HEK293 (cell line): Measurements from ENCODE around the gene C1orf174.

Experiments
- CTCF ChIA-PET: fragments of 350-600 bp; formaldehyde crosslinking; extraction: SDS; loops from one replicate; lab custom pipeline; 2021; ENCODE audit warnings: antibody characterized with exemption; lab: Yijun Ruan, JAX
- POLR2A ChIA-PET: fragments of 300-600 bp; formaldehyde crosslinking; extraction: SDS; loops from one replicate; lab custom pipeline; 2020; ENCODE audit warnings: antibody characterized with exemption, inconsistent platforms; lab: Yijun Ruan, JAX
- H3K27ac ChIP-seq: fragments of 200-500 bp; sonication (Bioruptor generic); 2 replicates; pipeline ENCODE4 v1.5.1; 2014; ENCODE audit warnings: low read depth, low read length, control low read depth, inconsistent platforms; ENCODE audit errors: extremely low read depth
- H3K36me3 ChIP-seq, 2 experiments: fragments of 200-500 bp in 1 of 2; sonication (Bioruptor generic) in 1 of 2; 1 replicate in 1 of 2; 2 replicates in 1 of 2; pipeline ENCODE4 v1.5.1; 2014 to 2017; ENCODE audit warnings: inconsistent platforms in 2 of 2, low read length in 2 of 2; ENCODE audit not compliant: control insufficient read depth in 2 of 2, insufficient read depth in 1 of 2
- H3K4me1 ChIP-seq: fragments of 200-500 bp; sonication (Bioruptor generic); 2 replicates; pipeline ENCODE4 v1.5.1; 2014; ENCODE audit warnings: mild to moderate bottlenecking, low read length, inconsistent platforms; ENCODE audit not compliant: control insufficient read depth, insufficient read depth
- H3K4me3 ChIP-seq: 2 replicates; pipeline ENCODE4 v1.5.1; 2011; ENCODE audit warnings: low read depth, mild to moderate bottlenecking, control low read depth, low read length, moderate library complexity
- H3K9me3 ChIP-seq: fragments of 200-500 bp; sonication (Bioruptor generic); 2 replicates; pipeline ENCODE4 v1.5.1; 2014; ENCODE audit warnings: low read depth, low read length, inconsistent platforms; ENCODE audit not compliant: control insufficient read depth, insufficient read depth
- EGR2 ChIP-seq: fragments of 450-650 bp; formaldehyde crosslinking; IDR thresholded peaks from 2 replicates; pipeline ENCODE4 v1.5.1; 2016; ENCODE audit warnings: low read depth, missing biosample characterization, missing genetic modification characterization
- GLI4 ChIP-seq: fragments of 450-650 bp; formaldehyde crosslinking; IDR thresholded peaks from 2 replicates; pipeline ENCODE4 v1.5.1; 2016; ENCODE audit warnings: missing biosample characterization, missing genetic modification characterization
- GLIS1 ChIP-seq: fragments of 450-650 bp; formaldehyde crosslinking; IDR thresholded peaks from 2 replicates; pipeline ENCODE4 v1.5.1; 2016; ENCODE audit warnings: missing biosample characterization, missing genetic modification characterization
- HOXD13 ChIP-seq: sonication (generic); formaldehyde crosslinking; IDR thresholded peaks from 2 replicates; pipeline ENCODE4 v1.8.0; 2022; ENCODE audit warnings: missing genetic modification reagents, borderline replicate concordance
- KLF1 ChIP-seq: fragments of 450-650 bp; formaldehyde crosslinking; IDR thresholded peaks from 2 replicates; pipeline ENCODE4 v1.5.1; 2016; ENCODE audit warnings: missing biosample characterization, missing genetic modification characterization
- KLF9 ChIP-seq: fragments of 450-650 bp; formaldehyde crosslinking; IDR thresholded peaks from 2 replicates; pipeline ENCODE4 v1.5.1; 2016; ENCODE audit warnings: missing biosample characterization, missing genetic modification characterization, low read depth
- OVOL3 ChIP-seq: fragments of 450-650 bp; formaldehyde crosslinking; IDR thresholded peaks from 2 replicates; pipeline ENCODE4 v1.5.1; 2016; ENCODE audit warnings: missing biosample characterization, missing genetic modification characterization
- SCRT2 ChIP-seq: fragments of 450-650 bp; formaldehyde crosslinking; IDR thresholded peaks from 2 replicates; pipeline ENCODE4 v1.5.1; 2016; ENCODE audit warnings: missing biosample characterization, missing genetic modification characterization
- SP2 ChIP-seq: fragments of 450-650 bp; formaldehyde crosslinking; IDR thresholded peaks from 2 replicates; pipeline ENCODE4 v1.5.1; 2016; ENCODE audit warnings: missing biosample characterization, missing genetic modification characterization
- ZBTB20 ChIP-seq: fragments of 450-650 bp; formaldehyde crosslinking; IDR thresholded peaks from 2 replicates; pipeline ENCODE4 v1.5.1; 2016; ENCODE audit warnings: missing biosample characterization, missing genetic modification characterization
- ZBTB48 ChIP-seq: fragments of 450-650 bp; formaldehyde crosslinking; IDR thresholded peaks from 2 replicates; pipeline ENCODE4 v1.5.1; 2016; ENCODE audit warnings: missing biosample characterization, missing genetic modification characterization
- ZFHX2 ChIP-seq: fragments of 450-650 bp; formaldehyde crosslinking; conservative IDR thresholded peaks from 2 replicates; pipeline ENCODE4 v1.5.1; 2016; ENCODE audit warnings: missing biosample characterization, missing genetic modification characterization
- ZNF121 ChIP-seq: fragments of 450-650 bp; formaldehyde crosslinking; IDR thresholded peaks from 2 replicates; pipeline ENCODE4 v1.5.1; 2016; ENCODE audit warnings: missing biosample characterization, missing genetic modification characterization
- ZNF202 ChIP-seq: fragments of 450-650 bp; formaldehyde crosslinking; IDR thresholded peaks from 2 replicates; pipeline ENCODE4 v1.5.1; 2016; ENCODE audit warnings: missing biosample characterization, missing genetic modification characterization, borderline replicate concordance
- ZNF274 ChIP-seq, 2 experiments: fragments of 200-500 bp in 1 of 2; fragments of 450-650 bp in 1 of 2; sonication (Bioruptor generic) in 1 of 2; formaldehyde crosslinking in 1 of 2; IDR thresholded peaks; 2 replicates each; pipeline versions ENCODE4 v1.5.1 to v1.6.1; 2014 to 2016; ENCODE audit warnings: borderline replicate concordance in 1 of 2, inconsistent platforms in 1 of 2, low read length in 1 of 2, missing biosample characterization in 1 of 2, missing genetic modification characterization in 1 of 2
- ZNF302 ChIP-seq: fragments of 450-650 bp; formaldehyde crosslinking; IDR thresholded peaks from 2 replicates; pipeline ENCODE4 v1.5.1; 2016; ENCODE audit warnings: missing biosample characterization, missing genetic modification characterization, low read depth
- ZNF311 ChIP-seq: fragments of 450-650 bp; formaldehyde crosslinking; IDR thresholded peaks from 2 replicates; pipeline ENCODE4 v1.5.1; 2017; ENCODE audit warnings: missing biosample characterization, missing genetic modification characterization, borderline replicate concordance
- ZNF514 ChIP-seq: fragments of 450-650 bp; formaldehyde crosslinking; IDR thresholded peaks from 2 replicates; pipeline ENCODE4 v1.5.1; 2016; ENCODE audit warnings: missing biosample characterization, missing genetic modification characterization
- ZNF521 ChIP-seq: fragments of 450-650 bp; formaldehyde crosslinking; IDR thresholded peaks from 2 replicates; pipeline ENCODE4 v1.5.1; 2017; ENCODE audit warnings: missing biosample characterization, mild to moderate bottlenecking, missing genetic modification characterization
- ZNF544 ChIP-seq: fragments of 450-650 bp; formaldehyde crosslinking; IDR thresholded peaks from 2 replicates; pipeline ENCODE4 v1.5.0; 2017; ENCODE audit warnings: missing biosample characterization, missing genetic modification characterization
- ZNF585B ChIP-seq: fragments of 450-650 bp; formaldehyde crosslinking; IDR thresholded peaks from 2 replicates; pipeline ENCODE4 v1.5.1; 2016; ENCODE audit warnings: missing biosample characterization, missing genetic modification characterization
- ZNF704 ChIP-seq: fragments of 450-650 bp; formaldehyde crosslinking; IDR thresholded peaks from 2 replicates; pipeline ENCODE4 v1.5.1; 2016; ENCODE audit warnings: missing biosample characterization, missing genetic modification characterization
- ZSCAN16 ChIP-seq: fragments of 450-650 bp; formaldehyde crosslinking; IDR thresholded peaks from 2 replicates; pipeline ENCODE4 v1.5.1; 2016; ENCODE audit warnings: missing biosample characterization, missing genetic modification characterization
- ZSCAN30 ChIP-seq: fragments of 450-650 bp; IDR thresholded peaks from 2 replicates; pipeline ENCODE4 v1.5.1; 2018; ENCODE audit warnings: missing biosample characterization, mild to moderate bottlenecking, missing genetic modification characterization, moderate library complexity
- ZSCAN5A ChIP-seq: fragments of 450-650 bp; formaldehyde crosslinking; IDR thresholded peaks from 2 replicates; pipeline ENCODE4 v1.5.1; 2016; ENCODE audit warnings: missing biosample characterization, missing genetic modification characterization
- ZXDB ChIP-seq: fragments of 450-650 bp; formaldehyde crosslinking; IDR thresholded peaks from 2 replicates; pipeline ENCODE4 v1.5.1; 2016; ENCODE audit warnings: missing biosample characterization, missing genetic modification characterization

C1orf174 gene

GRCh38 chr1:3907621-3908165 lies 7.6 kb upstream of the C1orf174 start:
- H3K27ac ChIP-seq = no peak overlapping the region
- no peaks in the 10 kb centered on the region for H3K36me3 ChIP-seq
- ChIA-PET CTCF (interaction anchor here (1.2 kb wide), 1 partner anchor 49 kb away, joined by 3 read pairs; no protein-coding TSS in a partner anchor), POLR2A (no interaction called here)
- H3K4me1 ChIP-seq = no peaks in the 10 kb centered on the region
- no peaks in the 10 kb centered on the region for H3K9me3 ChIP-seq
- H3K4me3 ChIP-seq = no peak overlapping the region
- TF ChIP-seq ZSCAN30 (no peak), HOXD13 (CRISPR knock-in tag) (no peak), SP2 (no peak), ZNF544 (tag by site-specific recombination) (no peak), ZBTB20 (tag by site-specific recombination) (no peak), ZNF585B (no peak), ZNF704 (tag by site-specific recombination) (no peak), ZNF274 (IDR thresholded peaks at IDR 0.05; ENCODE audit: low read length) (no peak), ZNF274 (tag by site-specific recombination; IDR thresholded peaks at IDR 0.05; ENCODE audit: borderline replicate concordance) (no peak), ZNF514 (tag by site-specific recombination) (no peak)

GRCh38 chr1:3907031-3907534 lies 7.0 kb upstream of the C1orf174 start:
- H3K4me1 ChIP-seq = no peaks in the 10 kb centered on the region
- no peak overlapping the region for H3K27ac ChIP-seq
- no peaks in the 10 kb centered on the region for H3K9me3 ChIP-seq
- no peaks in the 10 kb centered on the region for H3K36me3 ChIP-seq
- peak; percentile 97 for TF ChIP-seq KLF1 (tag by site-specific recombination)
- peak; percentile 54 for TF ChIP-seq SCRT2 (tag by site-specific recombination)
- peak; percentile 60; the same call in 1 of the 2 replicates for TF ChIP-seq EGR2
- peak; percentile 58 for TF ChIP-seq ZFHX2 (tag by site-specific recombination)
- TF ChIP-seq GLI4 (tag by site-specific recombination) = no peak
- 0 out of 2 replicates have a peak, but pooled peaks have one; percentile 13 for TF ChIP-seq KLF9 (tag by site-specific recombination)
- CTCF ChIA-PET = interaction anchor here (0.5 to 1.2 kb wide), 3 partner anchors 16 to 344 kb away, joined by 3 read pairs; no protein-coding TSS in a partner anchor
- POLR2A ChIA-PET = no interaction called here
- H3K4me3 ChIP-seq = no peak overlapping the region

GRCh38 chr1:3906672-3907020 lies 6.6 kb upstream of the C1orf174 start:
- ChIA-PET CTCF (interaction anchor here (0.5 to 0.7 kb wide), 2 partner anchors 15 to 345 kb away, joined by 3 read pairs; no protein-coding TSS in a partner anchor), POLR2A (no interaction called here)
- no peak overlapping the region for H3K4me3 ChIP-seq
- H3K4me1 ChIP-seq = no peaks in the 10 kb centered on the region
- H3K9me3 ChIP-seq = no peaks in the 10 kb centered on the region
- no peaks in the 10 kb centered on the region for H3K36me3 ChIP-seq
- TF ChIP-seq ZSCAN16 (tag by site-specific recombination) = no peak
- no peak for TF ChIP-seq ZNF121
- TF ChIP-seq ZNF311 (tag by site-specific recombination) = no peak
- TF ChIP-seq ZBTB48 = no peak
- no peak for TF ChIP-seq ZNF202 (tag by site-specific recombination)
- no peak for TF ChIP-seq OVOL3
- no peak for TF ChIP-seq ZNF521 (tag by site-specific recombination)
- no peak for TF ChIP-seq GLIS1
- TF ChIP-seq ZSCAN5A (tag by site-specific recombination) = no peak
- no peak for TF ChIP-seq ZXDB (tag by site-specific recombination)
- no peak for TF ChIP-seq ZNF302 (tag by site-specific recombination)
- no peak overlapping the region for H3K27ac ChIP-seq
